ENCODE results near the gene OR5AN1. TPM values are rescaled to one million over a fixed set of nuclear protein-coding genes. Genes with fewer than 3 reads are reported as not detected.

Gene OR5AN1
- total and polyA plus RNA-seq, 2 experiments from 2014 or later: not detected

DNA sequence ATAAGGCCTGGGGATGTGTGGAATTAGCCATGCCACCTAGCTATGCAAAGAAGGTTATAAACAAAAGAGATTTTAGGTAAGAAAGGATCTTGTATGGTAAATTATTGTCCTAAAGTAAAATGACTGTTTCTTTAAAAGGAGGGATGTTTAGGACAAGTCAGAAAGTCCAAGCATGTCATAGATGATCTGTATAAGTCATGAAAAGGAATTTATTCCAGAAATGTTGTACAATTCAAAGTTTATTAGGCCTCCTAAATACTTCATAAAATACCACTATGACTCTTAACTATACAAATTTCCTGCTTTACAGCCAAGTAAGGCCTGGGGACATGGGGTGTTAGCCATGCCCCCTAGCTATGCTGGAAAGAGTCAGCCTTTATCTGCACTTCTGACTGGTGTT is 44.9 kb downstream of the OR5AN1 start:
- H3K36me3 ChIP-seq (ENCODE audit: insufficient read depth): peaks cover 4% of the 10 kb centered on the region
- 0 out of 2 replicates have a peak, but pooled peaks cover 4% of the 10 kb centered on the region for H3K9me2 ChIP-seq (ENCODE audit: insufficient read depth)
- no peak overlapping the region for H3K4me2 ChIP-seq
- ATAC-seq (no peak), DNase-seq (ENCODE audit: low spot score) (peak; percentile 58)
- no peak overlapping the region for H3K27ac Mint-ChIP-seq
- H3K9me3 Mint-ChIP-seq: peaks cover 72% of the 10 kb centered on the region
- H4K20me1 ChIP-seq (replicated peaks; ENCODE audit: insufficient read depth): no peaks in the 10 kb centered on the region
- H3K4me1 ChIP-seq (ENCODE audit: insufficient read depth): no peaks in the 10 kb centered on the region
- H3F3A ChIP-seq (replicated peaks; ENCODE audit: low read depth): no peaks in the 10 kb centered on the region
- H3K27me3 Mint-ChIP-seq (ENCODE audit: insufficient read depth, low read depth, poor library complexity): no peaks in the 10 kb centered on the region
- no peaks in the 10 kb centered on the region for H3K4me1 Mint-ChIP-seq
- no peak overlapping the region for H3K27ac ChIP-seq (ENCODE audit: low read depth)
- TF ChIP-seq, protein P1, sequence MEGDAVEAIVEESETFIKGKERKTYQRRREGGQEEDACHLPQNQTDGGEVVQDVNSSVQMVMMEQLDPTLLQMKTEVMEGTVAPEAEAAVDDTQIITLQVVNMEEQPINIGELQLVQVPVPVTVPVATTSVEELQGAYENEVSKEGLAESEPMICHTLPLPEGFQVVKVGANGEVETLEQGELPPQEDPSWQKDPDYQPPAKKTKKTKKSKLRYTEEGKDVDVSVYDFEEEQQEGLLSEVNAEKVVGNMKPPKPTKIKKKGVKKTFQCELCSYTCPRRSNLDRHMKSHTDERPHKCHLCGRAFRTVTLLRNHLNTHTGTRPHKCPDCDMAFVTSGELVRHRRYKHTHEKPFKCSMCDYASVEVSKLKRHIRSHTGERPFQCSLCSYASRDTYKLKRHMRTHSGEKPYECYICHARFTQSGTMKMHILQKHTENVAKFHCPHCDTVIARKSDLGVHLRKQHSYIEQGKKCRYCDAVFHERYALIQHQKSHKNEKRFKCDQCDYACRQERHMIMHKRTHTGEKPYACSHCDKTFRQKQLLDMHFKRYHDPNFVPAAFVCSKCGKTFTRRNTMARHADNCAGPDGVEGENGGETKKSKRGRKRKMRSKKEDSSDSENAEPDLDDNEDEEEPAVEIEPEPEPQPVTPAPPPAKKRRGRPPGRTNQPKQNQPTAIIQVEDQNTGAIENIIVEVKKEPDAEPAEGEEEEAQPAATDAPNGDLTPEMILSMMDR (conservative IDR thresholded peaks at IDR 0.05; ENCODE audit: low read depth in 2 of 2): no peak
- no peak for TF ChIP-seq EZH2phosphoT487 (IDR thresholded peaks at IDR 0.05; ENCODE audit: unreplicated experiment)
- H3K4me3 ChIP-seq: no peak overlapping the region; the same call in 1 of the 2 replicates
- H2AFZ ChIP-seq: no peak overlapping the region
- no peaks in the 10 kb centered on the region for H3K27me3 ChIP-seq (ENCODE audit: insufficient read depth)
- H3K4me3 Mint-ChIP-seq: no peak overlapping the region
- peaks cover 24% of the 10 kb centered on the region for H3K36me3 Mint-ChIP-seq (ENCODE audit: low read depth)
- no peaks in the 10 kb centered on the region for H3K79me2 ChIP-seq (replicated peaks; ENCODE audit: insufficient read depth)

DNA sequence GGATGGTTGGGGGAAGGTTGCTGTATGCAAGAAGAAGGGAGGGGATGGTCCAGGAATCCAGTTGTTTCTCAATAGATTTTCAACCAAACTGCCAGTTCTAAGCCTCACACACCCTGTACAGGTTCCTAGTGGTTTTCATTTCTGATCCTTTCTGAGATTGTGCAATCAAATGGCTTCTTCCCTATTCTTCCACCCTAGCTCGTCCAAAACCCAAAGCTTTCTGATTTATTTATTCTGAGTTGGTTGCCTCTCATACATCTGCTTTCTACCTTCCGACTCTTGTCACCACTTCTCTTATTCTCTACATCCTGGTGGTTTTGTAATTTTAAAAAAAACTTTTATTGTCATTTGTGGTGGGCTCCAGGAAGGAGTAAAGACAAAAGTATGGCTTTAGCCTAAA is 55.0 kb downstream of the OR5AN1 start:
- Histone ChIP-seq H3K27me3 (ENCODE audit: insufficient read depth) (no peaks in the 10 kb centered on the region), H3K36me3 (ENCODE audit: insufficient read depth) (no peaks in the 10 kb centered on the region), H3K4me3 (no peak overlapping the region), H3K9me2 (ENCODE audit: insufficient read depth) (peaks cover 15% of the 10 kb centered on the region), H3K4me1 (ENCODE audit: insufficient read depth) (no peaks in the 10 kb centered on the region), H2AFZ (no peak overlapping the region), H3F3A (replicated peaks; ENCODE audit: low read depth) (no peaks in the 10 kb centered on the region), H3K27ac (ENCODE audit: low read depth) (no peak overlapping the region), H3K4me2 (no peak overlapping the region), H4K20me1 (replicated peaks; ENCODE audit: insufficient read depth) (no peaks in the 10 kb centered on the region), H3K79me2 (replicated peaks; ENCODE audit: insufficient read depth) (no peaks in the 10 kb centered on the region)
- Mint-ChIP-seq H3K4me1 (no peaks in the 10 kb centered on the region), H3K27ac (no peak overlapping the region), H3K36me3 (ENCODE audit: low read depth) (peaks cover 13% of the 10 kb centered on the region; the same call in 2 of the 3 replicates), H3K27me3 (ENCODE audit: insufficient read depth, low read depth, poor library complexity) (no peaks in the 10 kb centered on the region), H3K4me3 (no peak overlapping the region), H3K9me3 (peaks cover 34% of the 10 kb centered on the region)
- TF ChIP-seq JUNB (IDR thresholded peaks at IDR 0.05; ENCODE audit: unreplicated experiment) (no peak), ZNF331 (CRISPR knock-in tag; IDR thresholded peaks at IDR 0.05; ENCODE audit: low read depth) (no peak), POLR2AphosphoS5 (IDR thresholded peaks at IDR 0.05; ENCODE audit: low read depth) (no peak), EZH2 (IDR thresholded peaks at IDR 0.05; ENCODE audit: low read depth, unreplicated experiment) (no peak), EZH2phosphoT487 (IDR thresholded peaks at IDR 0.05; ENCODE audit: unreplicated experiment) (no peak)
- TF ChIP-seq, protein P2, sequence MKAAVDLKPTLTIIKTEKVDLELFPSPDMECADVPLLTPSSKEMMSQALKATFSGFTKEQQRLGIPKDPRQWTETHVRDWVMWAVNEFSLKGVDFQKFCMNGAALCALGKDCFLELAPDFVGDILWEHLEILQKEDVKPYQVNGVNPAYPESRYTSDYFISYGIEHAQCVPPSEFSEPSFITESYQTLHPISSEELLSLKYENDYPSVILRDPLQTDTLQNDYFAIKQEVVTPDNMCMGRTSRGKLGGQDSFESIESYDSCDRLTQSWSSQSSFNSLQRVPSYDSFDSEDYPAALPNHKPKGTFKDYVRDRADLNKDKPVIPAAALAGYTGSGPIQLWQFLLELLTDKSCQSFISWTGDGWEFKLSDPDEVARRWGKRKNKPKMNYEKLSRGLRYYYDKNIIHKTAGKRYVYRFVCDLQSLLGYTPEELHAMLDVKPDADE (IDR thresholded peaks at IDR 0.05): no peak
- no peak for ATAC-seq
- no peak for DNase-seq (ENCODE audit: low spot score)

DNA sequence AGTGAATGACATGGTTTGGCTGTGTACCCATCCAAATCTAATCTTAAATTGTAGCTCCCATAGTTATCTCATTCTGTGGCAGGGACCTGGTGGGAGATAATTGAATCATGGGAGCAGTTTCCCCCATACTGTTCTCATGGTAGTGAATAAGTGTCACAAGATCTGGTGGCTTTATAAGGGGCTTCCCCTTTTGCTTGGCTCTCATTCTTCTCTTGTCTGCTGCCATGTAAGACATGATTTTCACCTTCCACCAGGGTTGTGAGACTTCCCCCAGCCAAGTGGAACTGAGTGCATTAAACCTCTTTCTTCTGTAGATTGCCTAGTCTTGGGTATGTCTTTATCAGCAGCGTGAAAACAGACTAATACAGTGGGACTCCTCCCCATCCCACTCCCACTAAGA is 56.4 kb downstream of the OR5AN1 start:
- H3K4me1 ChIP-seq (ENCODE audit: insufficient read depth): no peaks in the 10 kb centered on the region
- H3K36me3 Mint-ChIP-seq (ENCODE audit: low read depth): peaks cover 8% of the 10 kb centered on the region; the same call in 2 of the 3 replicates
- H3K4me1 Mint-ChIP-seq: no peaks in the 10 kb centered on the region
- ATAC-seq (no peak), DNase-seq (ENCODE audit: low spot score) (no peak)
- no peak overlapping the region for H3K4me3 ChIP-seq
- H3K79me2 ChIP-seq (replicated peaks; ENCODE audit: insufficient read depth): no peaks in the 10 kb centered on the region
- no peak overlapping the region for H3K27ac Mint-ChIP-seq
- no peak overlapping the region for H3K4me3 Mint-ChIP-seq
- peaks cover 15% of the 10 kb centered on the region for H3K9me2 ChIP-seq (ENCODE audit: insufficient read depth)
- no peak overlapping the region for H3K27ac ChIP-seq (ENCODE audit: low read depth)
- no peaks in the 10 kb centered on the region for H3K36me3 ChIP-seq (ENCODE audit: insufficient read depth)
- no peak overlapping the region for H2AFZ ChIP-seq
- peaks cover 21% of the 10 kb centered on the region for H3K9me3 Mint-ChIP-seq
- no peaks in the 10 kb centered on the region for H4K20me1 ChIP-seq (replicated peaks; ENCODE audit: insufficient read depth)
- H3K27me3 Mint-ChIP-seq (ENCODE audit: insufficient read depth, low read depth, poor library complexity): no peaks in the 10 kb centered on the region
- H3K27me3 ChIP-seq (ENCODE audit: insufficient read depth): no peaks in the 10 kb centered on the region
- H3K4me2 ChIP-seq: no peak overlapping the region
- no peaks in the 10 kb centered on the region for H3F3A ChIP-seq (replicated peaks; ENCODE audit: low read depth)
- TF ChIP-seq EZH2phosphoT487 (IDR thresholded peaks at IDR 0.05; ENCODE audit: unreplicated experiment) (no peak), STAT1 (IDR thresholded peaks at IDR 0.05; ENCODE audit: unreplicated experiment) (no peak), JUNB (IDR thresholded peaks at IDR 0.05; ENCODE audit: unreplicated experiment) (no peak), NANOG (IDR thresholded peaks at IDR 0.05; ENCODE audit: borderline replicate concordance) (no peak)
- TF ChIP-seq, protein P2 (IDR thresholded peaks at IDR 0.05): no peak
- TF ChIP-seq, protein P1 (conservative IDR thresholded peaks at IDR 0.05; ENCODE audit: low read depth in 2 of 2): no peak
